GM19395 (cell line): ENCODE measurements around the gene CDK14.
"Not testable (repeated sequence)": the region's sequence is repeated elsewhere in the genome, so short reads cannot be mapped to it uniquely, and the experiment has no call there.

Source experiments
- ATAC-seq: cut with Tn5 transposase; IDR thresholded peaks from one replicate; pipeline ENCODE4 v1.9.1; 2021; ENCODE audit warnings: mild to moderate bottlenecking, moderate library complexity; ENCODE audit not compliant: unreplicated experiment

CDK14 gene

GRCh38 chr7:91135300-91135699 is 539.2 kb downstream of the CDK14 start:
- no peak for ATAC-seq

- ATAC-seq: no peak
Measured at GRCh38 chr7:91135703-91136430, 539.7 kb downstream of the CDK14 start.

GRCh38 chr7:91137153-91137787 is 541.1 kb downstream of the CDK14 start:
- ATAC-seq: no peak

GRCh38 chr7:91137788-91138368 is 541.8 kb downstream of the CDK14 start:
- no peak for ATAC-seq

GRCh38 chr7:91140286-91140685 is 544.2 kb downstream of the CDK14 start:
- ATAC-seq: no peak

- ATAC-seq: no peak
Measured at GRCh38 chr7:91140982-91141381, 544.9 kb downstream of the CDK14 start.

- no peak for ATAC-seq
Measured at GRCh38 chr7:91142743-91143142, 546.6 kb downstream of the CDK14 start.

- no peak for ATAC-seq
Measured at GRCh38 chr7:91149341-91150246, 553.5 kb downstream of the CDK14 start.

- no peak for ATAC-seq
Measured at GRCh38 chr7:91151916-91152315, 555.8 kb downstream of the CDK14 start.

GRCh38 chr7:91156316-91157185 is 560.4 kb downstream of the CDK14 start:
- no peak for ATAC-seq

GRCh38 chr7:91157579-91158320 is 561.6 kb downstream of the CDK14 start:
- ATAC-seq: no peak

- ATAC-seq: no peak
Measured at GRCh38 chr7:91162436-91162835, 566.3 kb downstream of the CDK14 start.

GRCh38 chr7:91164506-91164905 is 568.4 kb downstream of the CDK14 start:
- ATAC-seq: no peak

- peak; percentile 95 for ATAC-seq
Measured at GRCh38 chr7:91165006-91165845, 569.1 kb downstream of the CDK14 start.

GRCh38 chr7:91165846-91166230 is 569.7 kb downstream of the CDK14 start:
- peak; percentile 61 for ATAC-seq

GRCh38 chr7:91168871-91169829 is 573.0 kb downstream of the CDK14 start:
- no peak for ATAC-seq

GRCh38 chr7:91169830-91170191 is 573.7 kb downstream of the CDK14 start:
- no peak for ATAC-seq

- ATAC-seq: not testable (repeated sequence)
Measured at GRCh38 chr7:91173265-91173664, 577.1 kb downstream of the CDK14 start.
